Astrocyte (in vitro differentiated cells and primary cell): ENCODE results near the gene GUK1. TPM values are rescaled to one million over a fixed set of nuclear protein-coding genes. Genes with fewer than 3 reads are reported as not detected.
A peak's percentile ranks its signal among the peaks of the same experiment; 100 is the strongest.

Experiments
- DNase-seq: peaks from one replicate; pipeline ENCODE4 v3.0.0-alpha.2; 2010; ENCODE audit warnings: low read depth
- FAIRE-seq: peaks from 2 replicates; lab custom pipeline; 2011; peaks lifted over from hg19 to GRCh38; lab: Jason Lieb, UNC
- H2AFZ ChIP-seq: 2 replicates; pipeline ENCODE4 v1.6.0; 2012; ENCODE audit warnings: low read depth, low read length, inconsistent platforms
- H3K27ac ChIP-seq: 2 replicates; pipeline ENCODE4 v1.5.1; 2011; ENCODE audit warnings: low read depth, low read length, inconsistent platforms
- H3K27me3 ChIP-seq: 2 replicates; pipeline ENCODE4 v1.6.0; 2011; ENCODE audit warnings: low read length, inconsistent platforms; ENCODE audit not compliant: insufficient read depth
- H3K36me3 ChIP-seq: 2 replicates; pipeline ENCODE4 v1.5.1; 2011; ENCODE audit warnings: low read length, inconsistent platforms; ENCODE audit not compliant: insufficient read depth
- H3K4me1 ChIP-seq: 2 replicates; pipeline ENCODE4 v1.5.1; 2011; ENCODE audit warnings: low read length, inconsistent platforms; ENCODE audit not compliant: insufficient read depth
- H3K4me2 ChIP-seq: 2 replicates; pipeline ENCODE4 v1.6.0; 2012; ENCODE audit warnings: low read length, inconsistent platforms
- H3K4me3 ChIP-seq: 2 replicates; pipeline ENCODE4 v1.5.1; 2011; ENCODE audit warnings: low read depth, mild to moderate bottlenecking, low read length, inconsistent platforms; ENCODE audit not compliant: insufficient read depth
- H3K79me2 ChIP-seq: 2 replicates; pipeline ENCODE4 v1.6.0; 2012; ENCODE audit warnings: mild to moderate bottlenecking, low read length, inconsistent platforms; ENCODE audit not compliant: insufficient read depth
- H3K9ac ChIP-seq: 2 replicates; pipeline ENCODE4 v1.6.0; 2012; ENCODE audit warnings: mild to moderate bottlenecking, low read length, inconsistent platforms
- H3K9me3 ChIP-seq: 2 replicates; pipeline ENCODE4 v1.5.1; 2012; ENCODE audit warnings: low read depth, mild to moderate bottlenecking, low read length, inconsistent platforms; ENCODE audit not compliant: insufficient read depth
- H4K20me1 ChIP-seq: 2 replicates; pipeline ENCODE4 v1.6.0; 2012; ENCODE audit warnings: low read length, inconsistent platforms; ENCODE audit not compliant: insufficient read depth
- H3K27ac Mint-ChIP-seq: one replicate; pipeline ENCODE4 v1.8.0; 2021; ENCODE audit warnings: mild to moderate bottlenecking, mixed read lengths; ENCODE audit not compliant: unreplicated experiment
- H3K27me3 Mint-ChIP-seq: one replicate; pipeline ENCODE4 v1.8.0; 2021; ENCODE audit warnings: low read depth, mixed read lengths; ENCODE audit not compliant: unreplicated experiment
- H3K36me3 Mint-ChIP-seq: one replicate; pipeline ENCODE4 v1.8.0; 2021; ENCODE audit warnings: low read depth, mixed read lengths; ENCODE audit not compliant: unreplicated experiment
- H3K4me1 Mint-ChIP-seq: one replicate; pipeline ENCODE4 v1.8.0; 2021; ENCODE audit warnings: low read depth, mixed read lengths; ENCODE audit not compliant: unreplicated experiment
- H3K4me3 Mint-ChIP-seq: one replicate; pipeline ENCODE4 v1.8.0; 2021; ENCODE audit warnings: mild to moderate bottlenecking, moderate library complexity, mixed read lengths; ENCODE audit not compliant: unreplicated experiment
- H3K9me3 Mint-ChIP-seq: one replicate; pipeline ENCODE4 v1.8.0; 2021; ENCODE audit warnings: mild to moderate bottlenecking, mixed read lengths; ENCODE audit not compliant: unreplicated experiment
- CTCF ChIP-seq: IDR thresholded peaks from 2 replicates; pipeline ENCODE4 v1.5.1; 2011; ENCODE audit warnings: low read depth, mild to moderate bottlenecking, inconsistent platforms, low read length, moderate library complexity; ENCODE audit not compliant: insufficient read depth
- EZH2 ChIP-seq: IDR thresholded peaks from 2 replicates; pipeline ENCODE4 v1.6.1; 2012; ENCODE audit warnings: mild to moderate bottlenecking, low read length, inconsistent platforms; ENCODE audit not compliant: insufficient read depth
- total RNA-seq: library from RNA; stranded (reverse); gene quantifications from 2 replicates; pipeline ENCODE4 v1.2.1, GENCODE V29; 2021

The GUK1 gene
- total RNA-seq, 1 donor from 2014 or later, result 214 TPM

GRCh38 chr1:228160201-228160761 lies 20.2 kb downstream of the GUK1 start:
- H3K27me3 Mint-ChIP-seq, result peaks cover 3% of the 10 kb centered on the region
- no peak for TF ChIP-seq CTCF
- TF ChIP-seq EZH2, result no peak
- peaks cover 6% of the 10 kb centered on the region for H4K20me1 ChIP-seq
- no peak overlapping the region for H2AFZ ChIP-seq
- H3K36me3 ChIP-seq, result no peaks in the 10 kb centered on the region
- no peak for FAIRE-seq
- H3K4me2 ChIP-seq, result no peak overlapping the region
- no peaks in the 10 kb centered on the region for H3K79me2 ChIP-seq
- H3K27me3 ChIP-seq, result peaks cover 7% of the 10 kb centered on the region
- no peak overlapping the region for H3K27ac ChIP-seq
- no peaks in the 10 kb centered on the region for H3K4me1 Mint-ChIP-seq
- no peak overlapping the region for H3K4me3 Mint-ChIP-seq
- H3K9ac ChIP-seq, result no peak overlapping the region
- peaks cover 3% of the 10 kb centered on the region for H3K9me3 ChIP-seq
- DNase-seq, result no peak
- peaks cover 20% of the 10 kb centered on the region for H3K4me1 ChIP-seq
- no peak overlapping the region for H3K4me3 ChIP-seq
- no peak overlapping the region for H3K27ac Mint-ChIP-seq
- H3K9me3 Mint-ChIP-seq, result no peaks in the 10 kb centered on the region
- H3K36me3 Mint-ChIP-seq, result peaks cover 2% of the 10 kb centered on the region

GRCh38 chr1:228161362-228161761 lies 21.3 kb downstream of the GUK1 start:
- Histone ChIP-seq H3K36me3 (no peaks in the 10 kb centered on the region), H3K9ac (no peak overlapping the region), H4K20me1 (peaks cover 1% of the 10 kb centered on the region), H3K27me3 (peaks cover 7% of the 10 kb centered on the region), H3K4me1 (peaks cover 22% of the 10 kb centered on the region), H3K27ac (no peak overlapping the region), H2AFZ (no peak overlapping the region), H3K4me2 (no peak overlapping the region), H3K9me3 (peaks cover 3% of the 10 kb centered on the region), H3K79me2 (peaks cover 2% of the 10 kb centered on the region), H3K4me3 (no peak overlapping the region)
- Mint-ChIP-seq H3K9me3 (no peaks in the 10 kb centered on the region), H3K4me3 (no peak overlapping the region), H3K36me3 (peaks cover 2% of the 10 kb centered on the region), H3K4me1 (no peaks in the 10 kb centered on the region), H3K27me3 (peaks cover 3% of the 10 kb centered on the region), H3K27ac (no peak overlapping the region)
- DNase-seq, result no peak
- TF ChIP-seq EZH2 (no peak), CTCF (no peak)
- no peak for FAIRE-seq

GRCh38 chr1:228161866-228162265 lies 21.8 kb downstream of the GUK1 start:
- Mint-ChIP-seq H3K4me1 (peaks cover 4% of the 10 kb centered on the region), H3K27ac (no peak overlapping the region), H3K9me3 (peaks cover 1% of the 10 kb centered on the region), H3K4me3 (no peak overlapping the region), H3K36me3 (peaks cover 2% of the 10 kb centered on the region), H3K27me3 (peaks cover 3% of the 10 kb centered on the region)
- Histone ChIP-seq H3K27ac (no peak overlapping the region), H2AFZ (no peak overlapping the region), H3K36me3 (no peaks in the 10 kb centered on the region), H3K9ac (peak overlapping the region; percentile 58), H3K4me3 (no peak overlapping the region), H3K79me2 (peaks cover 7% of the 10 kb centered on the region), H3K4me2 (no peak overlapping the region), H3K27me3 (peaks cover 7% of the 10 kb centered on the region), H3K9me3 (peaks cover 3% of the 10 kb centered on the region), H3K4me1 (peaks cover 27% of the 10 kb centered on the region), H4K20me1 (no peaks in the 10 kb centered on the region)
- FAIRE-seq, result no peak
- DNase-seq, result no peak
- TF ChIP-seq CTCF (no peak), EZH2 (no peak)
